HG03095 (cell line): ENCODE data around the gene LRR1.
"Not testable (repeated sequence)": the region's sequence is repeated elsewhere in the genome, so short reads cannot be mapped to it uniquely, and the experiment has no call there.

ENCODE experiments used
- ATAC-seq: cut with Tn5 transposase; IDR thresholded peaks from one replicate; pipeline ENCODE4 v1.9.1; 2021; ENCODE audit warnings: moderate library complexity; ENCODE audit not compliant: unreplicated experiment

The LRR1 gene

GRCh38 chr14:49623941-49624839 lies 25.4 kb downstream of the LRR1 start:
- no peak for ATAC-seq

GRCh38 chr14:49633640-49634546 lies 35.2 kb downstream of the LRR1 start:
- peak; percentile 77 for ATAC-seq

- ATAC-seq = peak; percentile 23
Observed at GRCh38 chr14:49634547-49635334, 36.0 kb downstream of the LRR1 start, which contains the start of gene DNAAF2. TSS of gene DNAAF2 (minus strand) at chr14:49635244. CDS start at chr14:49635149, 95 bp downstream.

GRCh38 chr14:49636866-49637265 lies 38.1 kb downstream of the LRR1 start:
- no peak for ATAC-seq

GRCh38 chr14:49637534-49638078 lies 38.9 kb downstream of the LRR1 start:
- ATAC-seq = no peak

- ATAC-seq = no peak
Observed at GRCh38 chr14:49640540-49641417, 42.0 kb downstream of the LRR1 start.

- ATAC-seq = no peak
Observed at GRCh38 chr14:49641697-49642129, 43.0 kb downstream of the LRR1 start.

GRCh38 chr14:49642163-49642562 lies 43.4 kb downstream of the LRR1 start:
- ATAC-seq = no peak

GRCh38 chr14:49653508-49653907 lies 54.8 kb downstream of the LRR1 start:
- no peak for ATAC-seq

- ATAC-seq = no peak
Observed at GRCh38 chr14:49654511-49654910, 55.8 kb downstream of the LRR1 start.

GRCh38 chr14:49657500-49657899 lies 58.8 kb downstream of the LRR1 start:
- not testable (repeated sequence) for ATAC-seq

- no peak for ATAC-seq
Observed at GRCh38 chr14:49659526-49660455, 61.1 kb downstream of the LRR1 start.
